Neural cell (in vitro differentiated cells): ENCODE measurements around the gene ADRM1.

Experiments used
- MXI1 ChIP-seq: fragments of 450-650 bp; conservative IDR thresholded peaks from 2 replicates; pipeline ENCODE4 v1.6.1; 2014; ENCODE audit warnings: antibody characterized with exemption, mild to moderate bottlenecking; ENCODE audit not compliant: poor library complexity, severe bottlenecking
- TF ChIP-seq, protein P1 (sequence below): fragments of 450-650 bp; IDR thresholded peaks from 2 replicates; pipeline ENCODE4 v1.5.1; 2014; ENCODE audit warnings: antibody characterized with exemption, mild to moderate bottlenecking, moderate library complexity; ENCODE audit not compliant: poor library complexity, severe bottlenecking

DNA sequence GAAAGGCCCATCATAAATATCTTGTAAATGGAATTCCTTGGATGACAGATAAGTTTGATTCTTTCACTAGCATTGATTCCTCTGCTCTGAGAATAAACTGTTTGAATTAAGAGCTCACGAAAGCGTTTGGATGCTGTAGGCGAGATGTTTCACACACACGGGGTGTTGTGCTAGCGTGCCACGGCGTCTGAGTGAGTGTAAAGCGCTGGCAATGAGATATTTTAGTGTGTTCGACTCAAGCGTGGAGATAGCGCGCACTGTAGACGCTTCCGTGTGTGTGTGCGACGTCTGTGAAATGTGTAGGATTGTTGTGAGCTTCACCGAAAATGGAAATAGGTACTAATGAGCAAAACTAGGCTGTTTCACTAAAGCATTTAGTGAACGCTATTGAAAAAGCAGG is 29.4 kb upstream of the ADRM1 start:
- TF ChIP-seq, protein P1, sequence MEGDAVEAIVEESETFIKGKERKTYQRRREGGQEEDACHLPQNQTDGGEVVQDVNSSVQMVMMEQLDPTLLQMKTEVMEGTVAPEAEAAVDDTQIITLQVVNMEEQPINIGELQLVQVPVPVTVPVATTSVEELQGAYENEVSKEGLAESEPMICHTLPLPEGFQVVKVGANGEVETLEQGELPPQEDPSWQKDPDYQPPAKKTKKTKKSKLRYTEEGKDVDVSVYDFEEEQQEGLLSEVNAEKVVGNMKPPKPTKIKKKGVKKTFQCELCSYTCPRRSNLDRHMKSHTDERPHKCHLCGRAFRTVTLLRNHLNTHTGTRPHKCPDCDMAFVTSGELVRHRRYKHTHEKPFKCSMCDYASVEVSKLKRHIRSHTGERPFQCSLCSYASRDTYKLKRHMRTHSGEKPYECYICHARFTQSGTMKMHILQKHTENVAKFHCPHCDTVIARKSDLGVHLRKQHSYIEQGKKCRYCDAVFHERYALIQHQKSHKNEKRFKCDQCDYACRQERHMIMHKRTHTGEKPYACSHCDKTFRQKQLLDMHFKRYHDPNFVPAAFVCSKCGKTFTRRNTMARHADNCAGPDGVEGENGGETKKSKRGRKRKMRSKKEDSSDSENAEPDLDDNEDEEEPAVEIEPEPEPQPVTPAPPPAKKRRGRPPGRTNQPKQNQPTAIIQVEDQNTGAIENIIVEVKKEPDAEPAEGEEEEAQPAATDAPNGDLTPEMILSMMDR, result no peak
- TF ChIP-seq MXI1, result no peak
